Right renal cortex interstitium (tissue), 3 donors: ENCODE results near the gene RNF25. TPM values are rescaled to one million over a fixed set of nuclear protein-coding genes. Genes with fewer than 3 reads are reported as not detected.

Experiments
- DNase-seq, 3 donors: peaks; one replicate each; pipeline ENCODE4 v3.0.0-alpha.2; 2013; ENCODE audit warnings: low read depth in 3 of 3, low spot score in 2 of 3
- polyA plus RNA-seq, 3 donors: library from polyadenylated mRNA; unstranded; fragments of 120-200 nt; gene quantifications; one replicate each; pipeline ENCODE4 v1.2.1, GENCODE V29; 2013; ENCODE audit not compliant: insufficient read length in 3 of 3

Gene RNF25
- polyA plus RNA-seq, 3 donors, result 49.4 to 54.3 (median 51.0) TPM

DNA sequence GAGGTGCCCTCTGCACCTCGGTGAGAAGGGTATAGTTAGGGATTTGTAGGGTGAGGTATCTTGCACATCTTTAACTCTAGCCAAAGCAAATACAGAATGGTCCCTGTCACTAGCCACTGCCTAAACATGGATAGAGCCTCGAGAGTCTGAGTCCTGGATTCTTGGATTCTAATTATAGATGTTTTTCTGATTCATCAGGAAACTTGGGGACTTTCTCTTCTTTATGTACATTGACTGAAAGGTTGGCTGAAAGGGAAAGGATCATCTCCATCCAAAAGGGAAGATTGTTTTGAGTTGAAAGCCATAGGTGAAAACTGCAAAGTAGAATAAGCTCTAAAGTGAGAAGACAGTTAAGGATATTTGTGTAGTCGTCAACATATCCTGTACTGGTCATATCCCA is 8.3 kb upstream of the RNF25 start:
- no peak for DNase-seq

- DNase-seq, result no peak
Observed at GRCh38 chr2:218679119-218679518, 7.3 kb upstream of the RNF25 start.

DNA sequence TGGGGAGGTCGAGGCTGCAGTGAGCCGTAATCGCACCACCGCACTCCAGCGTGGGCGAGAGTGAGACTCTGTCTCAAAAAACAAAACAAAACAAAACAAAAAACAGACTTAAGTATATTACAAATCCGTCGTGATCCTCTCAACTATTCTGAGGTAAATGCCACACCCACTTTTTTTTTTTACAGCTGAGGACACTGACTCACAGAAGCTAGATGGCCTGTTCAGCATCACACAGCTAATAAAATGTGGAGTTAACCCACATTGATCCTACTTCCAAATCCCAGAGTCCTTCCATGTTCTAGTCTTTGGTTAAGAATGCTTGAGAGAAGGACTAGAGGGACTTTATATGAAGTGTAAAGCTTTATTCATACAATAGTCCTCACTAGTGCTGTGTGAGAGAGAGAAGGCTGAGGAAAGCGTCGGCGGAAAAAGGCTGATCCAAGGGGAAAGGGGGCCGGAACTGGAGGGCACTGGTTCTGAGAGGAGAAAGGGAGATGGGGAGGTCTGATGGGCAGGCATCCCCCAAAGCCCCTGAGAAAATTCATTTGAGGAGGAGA is 627 bp downstream of the RNF25 start:
- DNase-seq, result no peak

- no peak for DNase-seq
Observed at GRCh38 chr2:218664653-218665052, 7.1 kb downstream of the RNF25 start.

GRCh38 chr2:218663901-218664300 is 7.9 kb downstream of the RNF25 start:
- DNase-seq, result no peak

DNA sequence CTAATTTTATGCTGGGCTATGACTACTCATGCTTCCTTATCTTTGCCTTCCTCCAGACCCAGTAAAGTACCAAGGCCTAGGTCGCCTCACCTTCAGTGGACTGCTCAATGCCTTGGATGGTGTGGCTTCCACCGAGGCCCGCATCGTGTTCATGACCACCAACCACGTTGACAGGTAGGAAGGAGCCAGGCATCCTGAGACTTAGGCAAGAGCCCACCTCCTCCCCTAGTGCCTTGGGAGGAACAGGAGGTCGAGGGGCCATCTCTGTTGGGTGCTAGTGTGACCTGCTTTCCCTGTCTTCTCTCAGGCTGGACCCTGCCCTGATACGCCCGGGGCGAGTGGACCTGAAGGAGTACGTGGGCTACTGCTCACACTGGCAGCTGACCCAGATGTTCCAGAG is 9.0 kb downstream of the RNF25 start:
- DNase-seq, result no peak

- DNase-seq, result no peak
Observed at GRCh38 chr2:218662377-218662776, 9.4 kb downstream of the RNF25 start.

- no peak for DNase-seq
Observed at GRCh38 chr2:218659988-218660358, 11.8 kb downstream of the RNF25 start.

DNA sequence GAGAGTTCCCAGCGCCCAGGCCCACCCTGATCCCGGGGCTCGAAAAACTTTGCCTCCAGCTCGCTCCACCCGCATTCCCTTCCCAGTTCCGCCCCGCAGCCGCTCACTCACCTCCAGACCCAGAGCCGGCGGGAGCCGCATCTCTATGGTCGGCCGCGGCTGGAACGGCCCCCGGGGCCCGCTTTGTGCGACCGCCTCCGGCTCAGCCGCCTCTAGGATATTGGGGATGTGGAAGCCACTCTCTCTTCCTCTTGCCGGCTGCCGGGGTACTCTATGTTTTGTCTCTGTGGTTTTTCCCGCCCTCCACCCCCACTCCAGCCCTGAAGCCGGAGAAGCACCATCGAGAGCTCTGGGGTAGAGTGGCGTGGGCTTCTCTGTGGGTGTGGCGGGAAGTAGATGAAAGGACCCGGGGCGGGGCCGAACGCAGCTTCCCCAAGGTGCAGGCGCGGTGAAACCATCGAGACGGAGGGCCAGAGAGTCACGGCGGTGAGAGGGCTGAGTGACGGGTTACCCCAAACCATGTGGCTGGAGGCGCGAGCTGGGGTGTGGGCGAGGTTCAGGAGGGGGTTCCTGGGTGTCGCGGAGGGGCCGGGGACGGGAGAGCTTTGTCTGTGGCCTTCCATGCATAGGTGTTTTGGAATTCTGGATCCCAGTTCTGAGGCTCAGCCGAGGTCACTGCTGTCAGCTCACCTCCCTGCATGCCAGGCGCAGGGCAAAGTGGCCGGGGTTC is 12.4 kb downstream of the RNF25 start, which contains the start of the genes BCS1L and ZNF142:
BCS1L (plus strand) TSS at position 426 of the 730 bp plus-strand sequence. CDS start 1,305 bp downstream, outside the sequence.
ZNF142 (minus strand) TSS at position 366 of the 730 bp plus-strand sequence. CDS start 3,194 bp downstream, outside the sequence.
- DNase-seq, result peak; percentile 70 to 79 (median 70)

- peak in 1 of 3 donors; percentile 1 for DNase-seq
Observed at GRCh38 chr2:218658671-218659257, 13.0 kb downstream of the RNF25 start.

- DNase-seq, result no peak
Observed at GRCh38 chr2:218655751-218656150, 16.1 kb downstream of the RNF25 start.

DNA sequence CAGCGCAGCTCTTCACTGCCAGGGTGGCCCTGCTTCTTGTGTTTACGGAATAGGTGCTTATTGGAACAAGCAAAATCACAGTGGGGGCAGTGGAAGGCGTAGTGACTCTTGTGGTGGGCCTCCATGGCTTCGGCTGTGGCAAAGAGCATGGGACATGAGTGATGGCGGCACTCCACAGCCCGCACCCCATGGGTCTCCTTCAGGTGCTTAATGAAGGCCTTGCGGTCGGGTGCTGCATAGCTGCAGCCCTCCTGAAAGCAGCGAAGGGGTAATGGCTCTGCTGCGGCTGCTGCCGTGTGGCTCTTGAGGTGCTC is 23.1 kb downstream of the RNF25 start:
- no peak for DNase-seq

- no peak for DNase-seq
Observed at GRCh38 chr2:218648088-218648786, 23.6 kb downstream of the RNF25 start.

- DNase-seq, result no peak
Observed at GRCh38 chr2:218645126-218645525, 26.7 kb downstream of the RNF25 start.

DNA sequence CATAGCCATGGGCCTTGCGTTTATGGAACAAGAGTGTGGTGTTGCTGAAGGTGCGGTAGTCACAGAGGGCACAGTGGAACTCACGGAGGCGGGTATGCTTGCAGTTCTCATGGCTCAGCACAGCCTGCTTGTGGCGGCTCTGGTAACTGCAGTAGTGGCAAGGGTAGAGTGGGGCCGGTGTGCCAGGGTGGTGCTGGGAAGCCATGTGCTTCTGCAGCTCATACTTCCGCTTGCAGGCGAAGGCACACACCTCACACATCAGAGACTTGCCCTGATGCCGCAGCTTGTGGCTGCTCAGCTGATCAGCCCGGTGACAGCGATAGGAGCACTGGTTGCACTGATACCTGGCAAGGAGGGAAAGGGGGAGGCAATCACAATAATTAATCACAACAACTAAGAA is 27.1 kb downstream of the RNF25 start:
- DNase-seq, result no peak

DNA sequence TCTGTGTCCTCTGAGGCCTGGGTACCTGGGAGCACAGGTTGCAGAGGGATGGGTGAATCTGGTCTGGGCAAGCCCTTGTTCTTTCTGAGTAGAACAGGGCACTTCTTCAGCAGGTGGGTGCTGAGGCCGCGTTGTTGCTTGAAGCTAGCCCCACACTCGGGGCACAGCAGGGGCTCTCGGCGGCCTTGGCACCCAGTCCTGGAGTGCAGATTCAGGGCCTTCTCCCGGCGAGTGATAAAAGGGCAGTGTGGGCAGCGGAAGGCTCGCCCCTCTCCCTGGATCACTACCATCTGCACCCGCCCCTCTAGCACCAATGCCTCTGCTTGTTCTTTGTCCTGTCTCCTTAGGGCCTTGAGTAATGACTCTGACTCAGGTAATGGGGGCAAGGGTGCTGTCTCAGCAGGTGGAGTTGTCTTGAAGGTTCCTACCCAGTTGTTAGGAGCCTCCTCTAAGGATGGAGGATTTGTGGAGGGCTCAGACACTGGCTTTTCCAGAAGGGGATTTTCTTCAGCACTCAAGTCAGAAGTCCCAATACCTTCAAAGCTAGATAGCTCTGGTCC is 28.0 kb downstream of the RNF25 start:
- no peak for DNase-seq

GRCh38 chr2:218642786-218643185 is 29.0 kb downstream of the RNF25 start:
- no peak for DNase-seq

- DNase-seq, result no peak
Observed at GRCh38 chr2:218642121-218642656, 29.6 kb downstream of the RNF25 start.

DNA sequence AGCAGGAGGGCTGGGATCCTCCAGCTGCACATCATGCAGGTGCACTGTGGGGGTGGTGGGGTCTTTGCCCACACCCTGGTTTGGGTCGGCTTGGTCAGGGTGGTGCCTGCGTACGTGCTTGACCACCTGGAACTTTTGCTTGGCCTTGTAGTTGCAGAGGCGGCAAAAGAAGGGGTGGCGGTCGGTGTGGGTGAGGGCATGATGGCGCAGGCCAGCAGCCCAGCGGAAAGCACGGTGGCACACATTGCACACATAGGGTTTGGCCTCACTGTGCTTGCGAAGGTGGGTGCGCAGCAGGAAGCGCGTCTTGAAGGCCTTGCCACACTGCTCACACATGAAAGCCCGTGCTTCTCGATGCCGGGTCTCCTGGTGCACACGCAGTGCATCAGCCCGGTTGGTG is 33.4 kb downstream of the RNF25 start:
- no peak for DNase-seq

- DNase-seq, result no peak
Observed at GRCh38 chr2:218635719-218636118, 36.1 kb downstream of the RNF25 start.

GRCh38 chr2:218631837-218632236 is 40.0 kb downstream of the RNF25 start:
- no peak for DNase-seq
